Middle frontal gyrus (tissue), 1 donor: ENCODE results near the gene PLPPR1.
A peak's percentile ranks its signal among the peaks of the same experiment; 100 is the strongest.
"Not testable (repeated sequence)": the region's sequence is repeated elsewhere in the genome, so short reads cannot be mapped to it uniquely, and the experiment has no call there.

Source experiments
- DNase-seq: peaks from one replicate; pipeline ENCODE4 v3.0.0-alpha.2; 2015; ENCODE audit warnings: low spot score; ENCODE audit errors: extremely low spot score

The PLPPR1 gene

GRCh38 chr9:101121836-101122399, 93.4 kb downstream of the PLPPR1 start:
- no peak for DNase-seq

GRCh38 chr9:101126556-101126955, 98.0 kb downstream of the PLPPR1 start:
- DNase-seq, result no peak

GRCh38 chr9:101127369-101127768, 98.8 kb downstream of the PLPPR1 start:
- not testable (repeated sequence) for DNase-seq

- no peak for DNase-seq
Measured at GRCh38 chr9:101128623-101129022, 100.1 kb downstream of the PLPPR1 start.

- no peak for DNase-seq
Measured at GRCh38 chr9:101130054-101130453, 101.5 kb downstream of the PLPPR1 start.

- no peak for DNase-seq
Measured at GRCh38 chr9:101131326-101131725, 102.8 kb downstream of the PLPPR1 start.

- DNase-seq, result no peak
Measured at GRCh38 chr9:101132801-101133200, 104.3 kb downstream of the PLPPR1 start.

- DNase-seq, result no peak
Measured at GRCh38 chr9:101138509-101138908, 110.0 kb downstream of the PLPPR1 start.

GRCh38 chr9:101139082-101139481, 110.6 kb downstream of the PLPPR1 start:
- DNase-seq, result no peak

- no peak for DNase-seq
Measured at GRCh38 chr9:101140764-101141163, 112.2 kb downstream of the PLPPR1 start.

GRCh38 chr9:101146508-101146907, 118.0 kb downstream of the PLPPR1 start:
- DNase-seq, result no peak

- no peak for DNase-seq
Measured at GRCh38 chr9:101148344-101148743, 119.8 kb downstream of the PLPPR1 start.

GRCh38 chr9:101158361-101158760, 129.8 kb downstream of the PLPPR1 start:
- no peak for DNase-seq

- peak; percentile 75 for DNase-seq
Measured at GRCh38 chr9:101162231-101162630, 133.7 kb downstream of the PLPPR1 start.

GRCh38 chr9:101165131-101165530, 136.6 kb downstream of the PLPPR1 start:
- DNase-seq, result no peak

- no peak for DNase-seq
Measured at GRCh38 chr9:101167490-101168134, 139.1 kb downstream of the PLPPR1 start.

GRCh38 chr9:101172616-101173015, 144.1 kb downstream of the PLPPR1 start:
- no peak for DNase-seq

- DNase-seq, result no peak
Measured at GRCh38 chr9:101173907-101174306, 145.4 kb downstream of the PLPPR1 start.

GRCh38 chr9:101176384-101176783, 147.9 kb downstream of the PLPPR1 start:
- DNase-seq, result no peak

- DNase-seq, result no peak
Measured at GRCh38 chr9:101184813-101185278, 156.3 kb downstream of the PLPPR1 start.

- DNase-seq, result no peak
Measured at GRCh38 chr9:101191723-101192122, 163.2 kb downstream of the PLPPR1 start.

- no peak for DNase-seq
Measured at GRCh38 chr9:101197026-101197425, 168.5 kb downstream of the PLPPR1 start.

- DNase-seq, result no peak
Measured at GRCh38 chr9:101200852-101201251, 172.3 kb downstream of the PLPPR1 start.
